ENCODE results near the gene ZNF672. TPM values are rescaled to one million over a fixed set of nuclear protein-coding genes. Genes with fewer than 3 reads are reported as not detected.

ZNF672 gene
- total RNA-seq, result 15.9 and 18.6 TPM in 2 replicates

GRCh38 chr1:248837781-248838356 is at the start of gene ZNF672:
Gene ZNF672, plus strand, starts transcription at chr1:248838224. Its CDS starts 9,051 bp downstream, at chr1:248847275.

GRCh38 chr1:248825909-248826760 is 11.9 kb upstream of the ZNF672 start, which contains the start of gene SH3BP5L:
Gene SH3BP5L, minus strand, starts transcription at chr1:248825915. Its CDS starts 980 bp downstream, at chr1:248824935.

GRCh38 chr1:248858891-248859889 is 21.2 kb downstream of the ZNF672 start, which contains the start of gene ZNF692:
Gene ZNF692, minus strand, starts transcription at chr1:248859085. Its CDS starts 776 bp downstream, at chr1:248858309.

Other genes with a start within 250 kb of the ZNF672 start
- gene OR2T10, start 240.5 kb upstream of the ZNF672 start, total RNA-seq, result not detected in 2 replicates
- not detected in 2 replicates for gene OR2T11, start 203.1 kb upstream of the ZNF672 start, total RNA-seq
- gene OR2T35, start 192.9 kb upstream of the ZNF672 start, total RNA-seq, result not detected in 2 replicates
- gene OR2T27, start 182.7 kb upstream of the ZNF672 start, total RNA-seq, result not detected in 2 replicates
- not detected in 2 replicates for gene OR14I1, start 135.5 kb upstream of the ZNF672 start, total RNA-seq
- not detected in 2 replicates for gene LYPD8, start 82.5 kb upstream of the ZNF672 start, total RNA-seq
- gene SH3BP5L, start 12.3 kb upstream of the ZNF672 start, total RNA-seq, result 38.9 and 48.5 TPM in 2 replicates
- 24.9 and 35.0 TPM in 2 replicates for gene ZNF692, start 20.9 kb downstream of the ZNF672 start, total RNA-seq
- 4.6 and 7.2 TPM in 2 replicates for gene PGBD2, start 68.0 kb downstream of the ZNF672 start, total RNA-seq

Measured in uterine smooth muscle cell (primary cell).